WTC11 (cell line): ENCODE data around the gene BARX2. TPM values are rescaled to one million over a fixed set of nuclear protein-coding genes. Genes with fewer than 3 reads are reported as not detected.

Experiments used
- ATAC-seq: fragments of 200-7000 bp; cut with Tn5 transposase; 2 replicates; pipeline ENCODE4 v1.10.0; 2021; ENCODE audit warnings: mild to moderate bottlenecking, moderate library complexity
- CTCF ChIA-PET: fragments of 300-600 bp; sonication (Branson Sonifier 250); formaldehyde crosslinking; loops from one replicate; lab custom pipeline; 2021; ENCODE audit warnings: antibody characterized with exemption; lab: Charles Lee
- POLR2A ChIA-PET: fragments of 350-600 bp; sonication (Branson Sonifier 250); formaldehyde crosslinking; loops from one replicate; lab custom pipeline; 2021; ENCODE audit warnings: antibody characterized with exemption; lab: Charles Lee
- DNase-seq: peaks from one replicate; pipeline ENCODE4 v3.0.0; 2021; ENCODE audit warnings: low spot score
- H3K27ac Mint-ChIP-seq: 2 replicates; pipeline ENCODE4 v1.8.0; 2021; ENCODE audit warnings: mixed read lengths
- H3K27me3 Mint-ChIP-seq: 2 replicates; pipeline ENCODE4 v1.8.0; 2021; ENCODE audit warnings: low read depth, mild to moderate bottlenecking, moderate library complexity, mixed read lengths
- H3K36me3 Mint-ChIP-seq: 2 replicates; pipeline ENCODE4 v1.8.0; 2021; ENCODE audit warnings: mixed read lengths
- H3K4me1 Mint-ChIP-seq: 2 replicates; pipeline ENCODE4 v1.8.0; 2022; ENCODE audit warnings: mixed read lengths
- H3K4me3 Mint-ChIP-seq: 2 replicates; pipeline ENCODE4 v1.8.0; 2021; ENCODE audit warnings: mild to moderate bottlenecking, moderate library complexity, mixed read lengths
- H3K9me3 Mint-ChIP-seq: 2 replicates; pipeline ENCODE4 v1.8.0; 2021; ENCODE audit warnings: mixed read lengths
- AFF4 ChIP-seq: sonication (generic); formaldehyde crosslinking; IDR thresholded peaks from 2 replicates; pipeline ENCODE4 v1.8.1; 2023; ENCODE audit warnings: mild to moderate bottlenecking, missing genetic modification reagents, borderline replicate concordance
- ARID4B ChIP-seq: sonication (generic); formaldehyde crosslinking; IDR thresholded peaks from 2 replicates; pipeline ENCODE4 v1.8.0; 2023; ENCODE audit warnings: missing genetic modification reagents, mild to moderate bottlenecking, borderline replicate concordance
- ATF3 ChIP-seq: sonication (generic); formaldehyde crosslinking; conservative IDR thresholded peaks from 2 replicates; pipeline ENCODE4 v1.8.1; 2022; ENCODE audit warnings: mild to moderate bottlenecking, missing genetic modification reagents
- FOXP4 ChIP-seq: sonication (generic); formaldehyde crosslinking; IDR thresholded peaks from 2 replicates; pipeline ENCODE4 v1.8.0; 2022; ENCODE audit warnings: mild to moderate bottlenecking, missing genetic modification reagents
- GABPB1 ChIP-seq: sonication (generic); formaldehyde crosslinking; IDR thresholded peaks from 2 replicates; pipeline ENCODE4 v1.8.1; 2023; ENCODE audit warnings: mild to moderate bottlenecking, missing genetic modification reagents
- GRHL2 ChIP-seq: fragments of 250-450 bp; sonication (Bioruptor Pico); IDR thresholded peaks from 2 replicates; pipeline ENCODE4 v1.8.0; 2022; ENCODE audit warnings: mild to moderate bottlenecking, moderate library complexity; ENCODE audit not compliant: insufficient replicate concordance, severe bottlenecking
- NFE2L1 ChIP-seq: sonication (generic); formaldehyde crosslinking; IDR thresholded peaks from 2 replicates; pipeline ENCODE4 v1.8.1; 2023; ENCODE audit warnings: missing genetic modification reagents
- NR2C2 ChIP-seq: sonication (generic); formaldehyde crosslinking; IDR thresholded peaks from 2 replicates; pipeline ENCODE4 v1.8.0; 2022; ENCODE audit warnings: mild to moderate bottlenecking, missing genetic modification reagents
- ZBTB43 ChIP-seq: sonication (generic); formaldehyde crosslinking; IDR thresholded peaks from 2 replicates; pipeline ENCODE4 v1.8.1; 2023; ENCODE audit warnings: mild to moderate bottlenecking, missing genetic modification reagents
- ZNF121 ChIP-seq: sonication (generic); formaldehyde crosslinking; IDR thresholded peaks from 2 replicates; pipeline ENCODE4 v1.8.0; 2023; ENCODE audit warnings: missing genetic modification reagents
- ZNF263 ChIP-seq: sonication (generic); formaldehyde crosslinking; IDR thresholded peaks from 2 replicates; pipeline ENCODE4 v1.8.1; 2022; ENCODE audit warnings: low read depth, mild to moderate bottlenecking, moderate library complexity, missing genetic modification reagents
- ZNF671 ChIP-seq: fragments of 250-450 bp; sonication (Bioruptor Pico); IDR thresholded peaks from 2 replicates; pipeline ENCODE4 v1.8.0; 2021; ENCODE audit warnings: mild to moderate bottlenecking
- total RNA-seq: library from RNA; stranded (reverse); gene quantifications from 3 replicates; pipeline ENCODE4 v1.2.3, GENCODE V29; 2021

Gene BARX2
- total RNA-seq, 1 experiment from 2014 or later, result not detected

GRCh38 chr11:129380413-129380812 is 4.8 kb downstream of the BARX2 start:
- DNase-seq, result no peak
- no peak for TF ChIP-seq GRHL2 (CRISPR knock-in tag)
- TF ChIP-seq AFF4 (CRISPR knock-in tag), result no peak
- TF ChIP-seq ZNF671 (CRISPR knock-in tag), result no peak
- no peak for TF ChIP-seq ARID4B (CRISPR knock-in tag)
- TF ChIP-seq ZNF263, result no peak
- no peak for TF ChIP-seq FOXP4 (CRISPR knock-in tag)
- no peak for TF ChIP-seq ZNF121 (CRISPR knock-in tag)
- no peak for TF ChIP-seq ZBTB43 (CRISPR knock-in tag)
- no peak for TF ChIP-seq NFE2L1 (CRISPR knock-in tag)
- TF ChIP-seq GABPB1 (CRISPR knock-in tag), result no peak
- no peak for TF ChIP-seq ATF3 (CRISPR knock-in tag)
- Mint-ChIP-seq H3K9me3 (no peaks in the 10 kb centered on the region), H3K4me1 (peaks cover 8% of the 10 kb centered on the region), H3K27me3 (peaks cover 49% of the 10 kb centered on the region), H3K4me3 (no peak overlapping the region), H3K36me3 (no peaks in the 10 kb centered on the region), H3K27ac (no peak overlapping the region)
- ChIA-PET POLR2A (interaction anchor here (0.6 kb wide), 1 partner anchor 105 kb away, joined by 4 read pairs; no protein-coding TSS in a partner anchor), CTCF (interaction anchor here (1.4 kb wide), 1 partner anchor 315 kb away, joined by 3 read pairs; no protein-coding TSS in a partner anchor)
- ATAC-seq, result no peak

- Mint-ChIP-seq H3K4me3 (no peak overlapping the region), H3K27ac (no peak overlapping the region), H3K36me3 (no peaks in the 10 kb centered on the region), H3K4me1 (no peaks in the 10 kb centered on the region), H3K27me3 (peaks cover 30% of the 10 kb centered on the region), H3K9me3 (no peaks in the 10 kb centered on the region)
- no peak for TF ChIP-seq NR2C2 (CRISPR knock-in tag)
- ChIA-PET CTCF (interaction anchor here (1.0 kb wide), 1 partner anchor 313 kb away, joined by 3 read pairs; no protein-coding TSS in a partner anchor), POLR2A (no interaction called here)
- ATAC-seq (no peak), DNase-seq (no peak)
These were observed 6.9 kb downstream of the BARX2 start for GRCh38 chr11:129382583-129382982.
